ENCODE measurements around the gene CNIH2. TPM values are rescaled to one million over a fixed set of nuclear protein-coding genes. Genes with fewer than 3 reads are reported as not detected.
"Not testable (repeated sequence)": the region's sequence is repeated elsewhere in the genome, so short reads cannot be mapped to it uniquely, and the experiment has no call there.

The CNIH2 gene
- total RNA-seq, 1 donor from 2014 or later = 1.7 TPM

DNA sequence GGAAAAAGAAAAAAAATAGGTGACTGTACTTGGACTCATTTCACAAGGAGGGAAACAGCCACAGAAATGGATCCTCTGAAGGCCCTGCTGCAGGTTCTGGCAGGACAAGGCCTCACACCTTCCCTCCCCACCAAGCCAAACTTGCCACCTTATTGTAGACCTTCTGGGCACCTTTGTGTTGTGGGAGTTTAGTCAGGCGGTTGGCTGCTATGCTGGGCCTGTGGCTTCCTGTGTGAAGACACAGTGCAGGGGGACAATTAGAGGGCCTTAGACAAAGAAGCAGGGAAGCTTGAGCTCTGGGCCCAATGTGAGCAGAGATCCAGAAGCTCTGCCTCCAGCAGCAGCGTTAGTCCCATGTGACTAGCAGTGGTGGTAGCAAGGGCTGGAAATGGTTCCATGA lies 5.4 kb upstream of the CNIH2 start:
- H3K4me1 Mint-ChIP-seq (ENCODE audit: low read depth) = peaks cover 27% of the 10 kb centered on the region
- H3K36me3 Mint-ChIP-seq (ENCODE audit: low read depth) = peaks cover 24% of the 10 kb centered on the region
- peak overlapping the region; percentile 53 for H3K27ac Mint-ChIP-seq

DNA sequence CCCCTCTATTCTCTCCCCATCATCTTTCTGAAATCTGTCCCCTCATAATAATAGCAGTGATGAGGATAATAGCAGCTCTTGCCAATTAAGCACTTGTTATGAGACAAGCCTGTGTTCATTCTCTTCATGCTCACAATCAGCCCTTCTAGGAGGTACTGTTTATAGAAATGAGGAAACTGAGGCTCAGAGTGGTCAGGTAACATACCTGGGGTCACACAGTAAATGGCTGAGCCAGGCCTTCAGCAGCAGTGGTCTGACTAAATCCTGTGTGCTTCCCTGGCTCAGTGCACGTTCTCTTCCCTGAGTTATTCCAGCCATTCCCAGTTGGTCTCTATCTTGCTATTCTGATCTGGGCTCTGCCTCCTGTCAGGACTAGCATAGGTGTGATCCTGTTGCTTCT lies 3.8 kb upstream of the CNIH2 start:
- Mint-ChIP-seq H3K4me3 (no peak overlapping the region), H3K27me3 (ENCODE audit: insufficient read depth) (peaks cover 3% of the 10 kb centered on the region), H3K4me1 (ENCODE audit: low read depth) (peaks cover 22% of the 10 kb centered on the region), H3K9me3 (no peaks in the 10 kb centered on the region), H3K27ac (no peak overlapping the region), H3K36me3 (ENCODE audit: low read depth) (peaks cover 24% of the 10 kb centered on the region)
- intact Hi-C loops (cut with micrococcal nuclease) = no loop called here
- DNase-seq (ENCODE audit: low spot score) = no peak

More for the DNA sequence above, 5.4 kb upstream of the CNIH2 start:
- peak overlapping the region; percentile 50 for H3K4me3 Mint-ChIP-seq
- no peaks in the 10 kb centered on the region for H3K9me3 Mint-ChIP-seq
- intact Hi-C loops (cut with micrococcal nuclease) = no loop called here
- DNase-seq (ENCODE audit: low spot score) = no peak
- H3K27me3 Mint-ChIP-seq (ENCODE audit: insufficient read depth) = peaks cover 2% of the 10 kb centered on the region

DNA sequence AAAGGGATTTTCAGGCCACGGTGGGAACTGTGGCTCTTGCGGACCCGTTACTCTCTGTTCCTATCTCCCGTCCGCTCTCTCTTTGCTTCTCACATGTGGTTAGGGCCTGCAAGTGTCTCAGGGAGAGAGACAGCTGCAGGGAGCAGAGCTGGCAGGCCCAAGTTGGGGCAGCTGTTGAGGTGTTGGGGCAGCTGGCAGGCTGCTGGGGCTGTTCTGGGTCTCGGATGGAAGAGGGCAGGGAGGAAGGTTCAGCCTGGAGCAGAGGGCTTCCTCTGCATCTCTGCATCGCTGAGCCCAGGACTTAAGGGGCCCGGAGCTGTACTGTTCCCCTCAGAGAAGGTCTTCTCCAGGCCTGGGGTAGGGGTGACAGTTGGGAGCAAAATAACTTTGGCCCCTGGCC lies 2.6 kb upstream of the CNIH2 start:
- intact Hi-C loops (cut with micrococcal nuclease) = no loop called here
- H3K36me3 Mint-ChIP-seq (ENCODE audit: low read depth) = peaks cover 24% of the 10 kb centered on the region
- no peak overlapping the region for H3K4me3 Mint-ChIP-seq
- no peak overlapping the region for H3K27ac Mint-ChIP-seq
- no peaks in the 10 kb centered on the region for H3K9me3 Mint-ChIP-seq
- DNase-seq (ENCODE audit: low spot score) = no peak
- peaks cover 7% of the 10 kb centered on the region for H3K27me3 Mint-ChIP-seq (ENCODE audit: insufficient read depth)
- peaks cover 11% of the 10 kb centered on the region for H3K4me1 Mint-ChIP-seq (ENCODE audit: low read depth)

DNA sequence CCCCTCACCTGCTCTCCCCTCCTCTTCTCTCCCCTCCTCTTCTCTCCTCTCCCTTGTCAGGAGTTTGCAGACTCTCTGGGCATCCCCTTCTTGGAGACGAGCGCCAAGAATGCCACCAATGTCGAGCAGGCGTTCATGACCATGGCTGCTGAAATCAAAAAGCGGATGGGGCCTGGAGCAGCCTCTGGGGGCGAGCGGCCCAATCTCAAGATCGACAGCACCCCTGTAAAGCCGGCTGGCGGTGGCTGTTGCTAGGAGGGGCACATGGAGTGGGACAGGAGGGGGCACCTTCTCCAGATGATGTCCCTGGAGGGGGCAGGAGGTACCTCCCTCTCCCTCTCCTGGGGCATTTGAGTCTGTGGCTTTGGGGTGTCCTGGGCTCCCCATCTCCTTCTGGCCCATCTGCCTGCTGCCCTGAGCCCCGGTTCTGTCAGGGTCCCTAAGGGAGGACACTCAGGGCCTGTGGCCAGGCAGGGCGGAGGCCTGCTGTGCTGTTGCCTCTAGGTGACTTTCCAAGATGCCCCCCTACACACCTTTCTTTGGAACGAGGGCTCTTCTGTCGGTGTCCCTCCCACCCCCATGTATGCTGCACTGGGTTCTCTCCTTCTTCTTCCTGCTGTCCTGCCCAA lies 1.9 kb upstream of the CNIH2 start:
- H3K27me3 Mint-ChIP-seq (ENCODE audit: insufficient read depth) = peaks cover 7% of the 10 kb centered on the region
- intact Hi-C loops (cut with micrococcal nuclease) = no loop called here
- H3K36me3 Mint-ChIP-seq (ENCODE audit: low read depth) = peaks cover 20% of the 10 kb centered on the region
- no peak overlapping the region for H3K27ac Mint-ChIP-seq
- H3K4me1 Mint-ChIP-seq (ENCODE audit: low read depth) = peaks cover 6% of the 10 kb centered on the region
- no peak overlapping the region for H3K4me3 Mint-ChIP-seq
- no peak for DNase-seq (ENCODE audit: low spot score)
- no peaks in the 10 kb centered on the region for H3K9me3 Mint-ChIP-seq

- H3K9me3 Mint-ChIP-seq; H3K27ac Mint-ChIP-seq; H3K27me3 Mint-ChIP-seq (ENCODE audit: insufficient read depth); H3K4me1 Mint-ChIP-seq (ENCODE audit: low read depth); DNase-seq (ENCODE audit: low spot score); intact Hi-C loops (cut with micrococcal nuclease): not testable (repeated sequence)
- H3K36me3 Mint-ChIP-seq (ENCODE audit: low read depth) = peaks cover 20% of the 10 kb centered on the region
- peak overlapping the region; percentile 56 for H3K4me3 Mint-ChIP-seq
These were observed 1.4 kb upstream of the CNIH2 start for GRCh38 chr11:66276619-66277018.

GRCh38 chr11:66277064-66277463 lies 911 bp upstream of the CNIH2 start:
- DNase-seq (ENCODE audit: low spot score); H3K9me3 Mint-ChIP-seq; intact Hi-C loops (cut with micrococcal nuclease); H3K27ac Mint-ChIP-seq; H3K27me3 Mint-ChIP-seq (ENCODE audit: insufficient read depth); H3K4me1 Mint-ChIP-seq (ENCODE audit: low read depth): not testable (repeated sequence)
- Mint-ChIP-seq H3K4me3 (peak overlapping the region; percentile 56), H3K36me3 (ENCODE audit: low read depth) (peaks cover 20% of the 10 kb centered on the region)

GRCh38 chr11:66278363-66279091 lies 552 bp downstream of the CNIH2 start:
- Mint-ChIP-seq H3K9me3 (no peaks in the 10 kb centered on the region), H3K4me3 (peak overlapping the region; percentile 61), H3K27me3 (ENCODE audit: insufficient read depth) (peaks cover 10% of the 10 kb centered on the region), H3K4me1 (ENCODE audit: low read depth) (peaks cover 18% of the 10 kb centered on the region), H3K27ac (peak overlapping the region; percentile 48), H3K36me3 (ENCODE audit: low read depth) (peaks cover 17% of the 10 kb centered on the region)
- intact Hi-C loops (cut with micrococcal nuclease) = loop anchor here (1.0 kb wide), 1 partner anchor 10 kb away; the partner anchor contains the start of gene RAB1B
- DNase-seq (ENCODE audit: low spot score) = no peak

DNA sequence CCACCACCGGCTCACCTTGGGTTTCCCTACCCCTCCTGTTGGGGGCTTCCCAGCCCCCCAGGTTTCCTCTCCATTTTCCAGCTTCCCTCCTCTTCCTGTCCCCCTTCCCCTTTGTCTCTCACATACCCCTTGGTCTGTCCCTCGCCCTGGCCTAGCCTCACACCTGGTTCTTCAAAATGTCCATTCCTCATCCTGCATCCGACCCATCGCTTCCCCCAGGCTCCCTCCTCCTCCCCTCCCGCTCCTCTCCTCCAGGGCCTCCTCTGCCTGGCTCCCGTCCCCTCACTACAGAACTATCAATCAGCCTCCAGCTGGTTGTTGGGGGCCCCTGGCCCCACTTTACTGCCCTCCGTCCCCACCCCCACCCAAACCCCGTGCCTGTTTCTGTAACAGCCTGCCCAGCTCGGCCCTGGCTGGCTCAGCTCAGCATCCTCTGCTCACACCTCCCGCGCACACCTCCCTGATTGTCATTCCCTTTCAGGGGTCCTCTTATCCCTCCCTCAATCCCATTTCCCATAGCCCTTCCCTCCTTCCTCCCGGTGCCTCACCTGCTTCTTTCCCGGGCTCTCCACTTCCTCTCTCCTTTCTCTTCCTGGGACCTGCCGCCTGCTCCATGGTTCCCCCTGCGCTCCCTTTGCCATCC lies 1.2 kb downstream of the CNIH2 start:
- Mint-ChIP-seq H3K4me1 (ENCODE audit: low read depth) (peaks cover 18% of the 10 kb centered on the region), H3K27ac (peak overlapping the region; percentile 72), H3K4me3 (peak overlapping the region; percentile 61), H3K9me3 (no peaks in the 10 kb centered on the region), H3K36me3 (ENCODE audit: low read depth) (peaks cover 13% of the 10 kb centered on the region), H3K27me3 (ENCODE audit: insufficient read depth) (peaks cover 10% of the 10 kb centered on the region)
- intact Hi-C loops (cut with micrococcal nuclease) = no loop called here
- DNase-seq (ENCODE audit: low spot score) = no peak

DNA sequence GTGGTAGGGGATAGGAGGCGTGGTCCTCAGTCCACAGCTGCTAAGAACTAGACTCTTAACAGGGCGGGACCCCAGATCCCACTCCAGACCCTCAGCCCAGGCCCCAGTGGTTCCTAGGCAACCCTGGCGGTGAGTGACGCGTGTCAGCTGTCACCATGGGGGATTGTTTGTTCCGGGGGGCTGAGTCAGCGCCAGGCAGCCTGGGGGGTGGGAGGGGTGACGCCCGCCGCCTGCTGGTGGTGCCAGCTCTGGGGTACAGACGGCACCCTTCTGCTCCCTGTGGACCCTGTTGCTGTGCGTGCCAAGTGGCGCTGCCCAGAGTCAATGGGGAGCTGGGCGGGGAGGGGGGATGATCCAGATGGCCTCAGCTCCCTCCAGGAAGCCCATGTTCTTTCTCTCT lies 2.5 kb downstream of the CNIH2 start:
- Mint-ChIP-seq H3K4me1 (ENCODE audit: low read depth) (peaks cover 18% of the 10 kb centered on the region), H3K27me3 (ENCODE audit: insufficient read depth) (peaks cover 10% of the 10 kb centered on the region), H3K9me3 (no peaks in the 10 kb centered on the region), H3K4me3 (no peak overlapping the region), H3K27ac (no peak overlapping the region), H3K36me3 (ENCODE audit: low read depth) (peaks cover 12% of the 10 kb centered on the region)
- intact Hi-C loops (cut with micrococcal nuclease) = no loop called here
- DNase-seq (ENCODE audit: low spot score) = no peak

- no peak overlapping the region for H3K4me3 Mint-ChIP-seq
- peaks cover 10% of the 10 kb centered on the region for H3K27me3 Mint-ChIP-seq (ENCODE audit: insufficient read depth)
- intact Hi-C loops (cut with micrococcal nuclease) = no loop called here
- no peak overlapping the region for H3K27ac Mint-ChIP-seq
- H3K36me3 Mint-ChIP-seq (ENCODE audit: low read depth) = peaks cover 8% of the 10 kb centered on the region
- peaks cover 18% of the 10 kb centered on the region for H3K4me1 Mint-ChIP-seq (ENCODE audit: low read depth)
- no peaks in the 10 kb centered on the region for H3K9me3 Mint-ChIP-seq
- DNase-seq (ENCODE audit: low spot score) = no peak
These were observed 3.0 kb downstream of the CNIH2 start for GRCh38 chr11:66281001-66281400.

DNA sequence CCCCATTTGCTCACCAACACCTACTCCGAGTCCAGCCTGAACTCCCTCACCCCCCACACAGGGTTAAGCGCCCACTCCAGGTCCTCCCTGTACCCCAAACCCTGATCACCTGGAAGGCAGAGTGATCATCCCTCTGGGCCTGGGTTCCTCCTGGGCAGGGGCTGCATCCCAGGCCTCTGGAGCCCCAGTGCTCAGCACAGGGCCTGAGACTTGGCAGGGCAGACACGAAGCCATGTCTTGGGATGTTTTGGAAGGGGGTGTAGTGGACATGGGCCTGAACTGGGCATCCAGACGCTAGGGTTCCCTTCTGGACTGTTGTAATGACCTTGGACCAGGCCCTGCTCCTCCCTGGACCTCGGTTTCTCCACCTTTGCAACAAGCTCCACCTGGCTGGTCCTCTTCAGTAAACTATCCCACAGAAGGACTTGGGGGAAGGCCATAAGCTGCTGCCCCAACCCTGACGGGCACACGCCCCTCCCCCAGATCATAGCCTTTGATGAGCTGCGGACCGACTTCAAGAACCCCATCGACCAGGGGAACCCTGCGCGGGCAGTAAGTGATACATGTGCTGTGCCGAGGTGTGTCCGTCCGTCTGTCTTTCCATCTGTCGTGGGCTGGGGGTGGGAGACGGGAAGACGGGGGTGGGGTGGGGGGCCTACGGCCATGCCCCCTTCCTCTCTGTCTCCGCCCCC lies 3.9 kb downstream of the CNIH2 start:
- intact Hi-C loops (cut with micrococcal nuclease) = loop anchor here (1.0 kb wide), 2 partner anchors 14 to 60 kb away; partner anchors contain the start of gene RAB1B
- H3K4me1 Mint-ChIP-seq (ENCODE audit: low read depth) = peaks cover 21% of the 10 kb centered on the region

DNA sequence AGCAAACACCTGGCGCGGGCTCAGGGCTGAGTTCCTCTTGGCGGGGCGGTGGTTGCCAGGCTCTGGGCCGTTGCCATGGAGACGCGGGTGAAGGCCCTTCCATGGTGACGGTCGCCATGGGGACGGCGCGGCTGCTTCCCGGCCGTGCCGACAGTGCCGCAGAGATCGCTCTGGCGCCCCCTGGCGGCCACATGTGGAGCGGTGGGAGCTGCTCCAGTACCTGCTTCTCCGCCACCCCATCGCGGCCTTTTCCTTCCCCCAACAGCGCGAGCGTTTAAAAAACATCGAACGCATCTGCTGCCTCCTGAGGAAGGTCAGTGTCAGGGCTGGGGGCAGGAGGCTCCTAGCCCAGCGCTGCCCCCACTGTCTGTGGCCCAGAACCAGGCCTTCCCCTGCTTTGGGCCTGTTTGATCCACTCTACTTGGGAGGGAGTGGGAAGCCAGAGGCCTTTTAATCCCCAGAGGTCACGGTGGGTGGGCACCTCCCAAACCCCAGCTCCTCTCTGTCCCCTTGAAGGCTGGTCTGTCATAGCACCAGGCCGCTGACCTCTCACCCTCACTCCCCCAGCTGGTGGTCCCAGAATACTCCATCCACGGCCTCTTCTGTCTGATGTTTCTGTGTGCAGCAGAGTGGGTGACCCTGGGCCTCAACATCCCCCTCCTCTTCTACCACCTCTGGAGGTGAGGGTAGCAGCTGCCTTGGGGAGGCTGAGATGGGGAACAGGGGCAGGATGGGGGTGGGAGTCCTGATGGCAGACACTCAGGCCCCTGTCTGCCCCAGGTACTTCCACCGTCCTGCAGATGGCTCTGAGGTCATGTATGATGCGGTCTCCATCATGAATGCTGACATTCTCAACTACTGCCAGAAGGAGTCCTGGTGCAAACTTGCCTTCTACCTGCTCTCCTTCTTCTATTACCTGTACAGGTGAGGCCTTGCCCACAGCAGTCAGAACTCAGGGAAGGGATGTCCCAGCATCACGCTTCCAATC lies 4.8 kb downstream of the CNIH2 start:
- peak overlapping the region; percentile 40 for H3K27ac Mint-ChIP-seq
- H3K9me3 Mint-ChIP-seq = no peaks in the 10 kb centered on the region
- intact Hi-C loops (cut with micrococcal nuclease) = loop anchor here (1.0 kb wide), 2 partner anchors 14 to 60 kb away; partner anchors contain the start of gene RAB1B
- peaks cover 6% of the 10 kb centered on the region for H3K36me3 Mint-ChIP-seq (ENCODE audit: low read depth)
- peak; percentile 98 for DNase-seq (ENCODE audit: low spot score)
- peaks cover 10% of the 10 kb centered on the region for H3K27me3 Mint-ChIP-seq (ENCODE audit: insufficient read depth)
- no peak overlapping the region for H3K4me3 Mint-ChIP-seq
- H3K4me1 Mint-ChIP-seq (ENCODE audit: low read depth) = peaks cover 29% of the 10 kb centered on the region

More for the DNA sequence above, 3.9 kb downstream of the CNIH2 start:
- H3K9me3 Mint-ChIP-seq = no peaks in the 10 kb centered on the region
- H3K4me3 Mint-ChIP-seq = no peak overlapping the region
- H3K36me3 Mint-ChIP-seq (ENCODE audit: low read depth) = peaks cover 8% of the 10 kb centered on the region
- H3K27ac Mint-ChIP-seq = peak overlapping the region; percentile 29
- no peak for DNase-seq (ENCODE audit: low spot score)
- H3K27me3 Mint-ChIP-seq (ENCODE audit: insufficient read depth) = peaks cover 10% of the 10 kb centered on the region

Measured in activated T-helper 1 cell treated with anti-CD3 and anti-CD28 coated beads, Interleukin-12 subunit alpha, Interleukin-12 subunit beta, Interleukin-2, Interleukin-4 antibody, amounts not matched to agents 30 ng/mL and 10 ng/mL and 1 ng/mL, durations not matched to agents 14 hours and 24 hours and 36 hours (primary cell).